ENCODE data around the gene RPGRIP1.

RPGRIP1 gene

GRCh38 chr14:21238823-21239518 is 40.9 kb upstream of the RPGRIP1 start:
- TF ChIP-seq SUZ12 (IDR thresholded peaks at IDR 0.05) (no peak), ARNT (IDR thresholded peaks at IDR 0.05) (no peak), FOXA1 (IDR thresholded peaks at IDR 0.05) (no peak), BHLHE40 (IDR thresholded peaks at IDR 0.05; ENCODE audit: borderline replicate concordance) (no peak), HDGF (IDR thresholded peaks at IDR 0.05; ENCODE audit: borderline replicate concordance) (no peak), SP1 (IDR thresholded peaks at IDR 0.05) (no peak), ELF4 (IDR thresholded peaks at IDR 0.05) (no peak), PKNOX1 (IDR thresholded peaks at IDR 0.05) (no peak), ZNF384 (IDR thresholded peaks at IDR 0.05) (no peak), TARDBP (IDR thresholded peaks at IDR 0.05) (no peak), FOXK2 (IDR thresholded peaks at IDR 0.05) (no peak), NFRKB (IDR thresholded peaks at IDR 0.05) (no peak), FOXM1 (IDR thresholded peaks at IDR 0.05; ENCODE audit: borderline replicate concordance) (no peak), L3MBTL2 (conservative IDR thresholded peaks at IDR 0.05) (no peak)
- CTCF ChIA-PET, result interaction anchor here (0.6 kb wide), 1 partner anchor 17 kb away, joined by 4 read pairs; no protein-coding TSS in a partner anchor
- DNase-seq (ENCODE audit: extremely low spot score), result no peak
- POLR2A ChIA-PET, result interaction anchor here (0.6 to 0.8 kb wide), 3 partner anchors 17 to 250 kb away, joined by 3 to 4 read pairs (median 3); partner anchors contain the start of gene ZNF219

- CTCF ChIA-PET, result no interaction called here
- no peak for DNase-seq (ENCODE audit: extremely low spot score)
- POLR2A ChIA-PET, result interaction anchor here (0.7 kb wide), 1 partner anchor 25 kb away, joined by 3 read pairs; no protein-coding TSS in a partner anchor
- TF ChIP-seq CTBP1 (IDR thresholded peaks at IDR 0.05; ENCODE audit: borderline replicate concordance) (no peak), L3MBTL2 (conservative IDR thresholded peaks at IDR 0.05) (no peak), ARNT (IDR thresholded peaks at IDR 0.05) (no peak), TARDBP (IDR thresholded peaks at IDR 0.05) (no peak), ZNF384 (IDR thresholded peaks at IDR 0.05) (no peak), FOXM1 (IDR thresholded peaks at IDR 0.05; ENCODE audit: borderline replicate concordance) (no peak), SP1 (IDR thresholded peaks at IDR 0.05) (no peak)
Measured at GRCh38 chr14:21240417-21240816, 39.5 kb upstream of the RPGRIP1 start.

- TF ChIP-seq TARDBP (IDR thresholded peaks at IDR 0.05) (no peak), FOXM1 (IDR thresholded peaks at IDR 0.05; ENCODE audit: borderline replicate concordance) (no peak), ZNF384 (IDR thresholded peaks at IDR 0.05) (no peak), L3MBTL2 (conservative IDR thresholded peaks at IDR 0.05) (no peak), SUZ12 (IDR thresholded peaks at IDR 0.05) (no peak), ARNT (IDR thresholded peaks at IDR 0.05) (no peak), FOXK2 (IDR thresholded peaks at IDR 0.05) (no peak)
- no peak for DNase-seq (ENCODE audit: extremely low spot score)
- POLR2A ChIA-PET, result interaction anchor here (1.4 kb wide), 1 partner anchor 66 kb away, joined by 3 read pairs; no protein-coding TSS in a partner anchor
- CTCF ChIA-PET, result no interaction called here
Measured at GRCh38 chr14:21241218-21241819, 38.6 kb upstream of the RPGRIP1 start.

- CTCF ChIA-PET, result interaction anchor here (0.6 kb wide), 1 partner anchor 379 kb away, joined by 4 read pairs; no protein-coding TSS in a partner anchor
- POLR2A ChIA-PET, result interaction anchor here (1.1 to 1.9 kb wide), 2 partner anchors 9 to 11 kb away, joined by 5 read pairs; no protein-coding TSS in a partner anchor
- TF ChIP-seq HDGF (IDR thresholded peaks at IDR 0.05; ENCODE audit: borderline replicate concordance) (no peak), FOXA1 (IDR thresholded peaks at IDR 0.05) (no peak), FOXK2 (IDR thresholded peaks at IDR 0.05) (no peak), PKNOX1 (IDR thresholded peaks at IDR 0.05) (no peak), ELF4 (IDR thresholded peaks at IDR 0.05) (no peak), SUZ12 (IDR thresholded peaks at IDR 0.05) (no peak)
- DNase-seq (ENCODE audit: extremely low spot score), result no peak
Measured at GRCh38 chr14:21244544-21244943, 35.3 kb upstream of the RPGRIP1 start.

- ChIA-PET CTCF (no interaction called here), POLR2A (interaction anchor here (1.9 kb wide), 1 partner anchor 8 kb away, joined by 5 read pairs; no protein-coding TSS in a partner anchor)
- TF ChIP-seq ELF4 (IDR thresholded peaks at IDR 0.05) (no peak), NFRKB (IDR thresholded peaks at IDR 0.05) (no peak), FOXM1 (IDR thresholded peaks at IDR 0.05; ENCODE audit: borderline replicate concordance) (no peak), BHLHE40 (IDR thresholded peaks at IDR 0.05; ENCODE audit: borderline replicate concordance) (no peak), FOXK2 (IDR thresholded peaks at IDR 0.05) (no peak), LEF1 (IDR thresholded peaks at IDR 0.05; ENCODE audit: borderline replicate concordance) (no peak), CTBP1 (IDR thresholded peaks at IDR 0.05; ENCODE audit: borderline replicate concordance) (no peak), TARDBP (IDR thresholded peaks at IDR 0.05) (no peak), ARNT (IDR thresholded peaks at IDR 0.05) (no peak), SUZ12 (IDR thresholded peaks at IDR 0.05) (no peak), ZNF384 (IDR thresholded peaks at IDR 0.05) (no peak), PKNOX1 (IDR thresholded peaks at IDR 0.05) (no peak), FOXA1 (IDR thresholded peaks at IDR 0.05) (no peak), HDGF (IDR thresholded peaks at IDR 0.05; ENCODE audit: borderline replicate concordance) (no peak)
- no peak for DNase-seq (ENCODE audit: extremely low spot score)
Measured at GRCh38 chr14:21245813-21246212, 34.1 kb upstream of the RPGRIP1 start.

- no peak for TF ChIP-seq CTBP1 (IDR thresholded peaks at IDR 0.05; ENCODE audit: borderline replicate concordance)
- TF ChIP-seq FOXK2 (IDR thresholded peaks at IDR 0.05), result no peak
- TF ChIP-seq FOXM1 (IDR thresholded peaks at IDR 0.05; ENCODE audit: borderline replicate concordance), result no peak
- POLR2A ChIA-PET, result no interaction called here
Measured at GRCh38 chr14:21248338-21248737, 31.5 kb upstream of the RPGRIP1 start.

More at GRCh38 chr14:21248338-21248737, 31.5 kb upstream of the RPGRIP1 start:
- DNase-seq (ENCODE audit: extremely low spot score), result no peak
- CTCF ChIA-PET, result no interaction called here
